ENCODE results near the gene CARD14. TPM values are rescaled to one million over a fixed set of nuclear protein-coding genes. Genes with fewer than 3 reads are reported as not detected.

CARD14 gene
- total RNA-seq, 1 experiment from 2014 or later = 0.24 TPM

- H4K8ac ChIP-seq (replicated peaks; ENCODE audit: insufficient read length, low read depth, low read length) = no peak overlapping the region
- Mint-ChIP-seq H3K36me3 (ENCODE audit: insufficient read depth in 1 of 3, low read depth in 3 of 3) (peaks cover 30 to 53% (median 50%) of the 10 kb centered on the region in 3 experiments), H3K4me1 (no peaks in the 10 kb centered on the region)
Observed at GRCh38 chr17:80232438-80232837, 62.6 kb downstream of the CARD14 start.

More at GRCh38 chr17:80232438-80232837, 62.6 kb downstream of the CARD14 start:
- Histone ChIP-seq H2BK12ac (ENCODE audit: insufficient read length, low read depth, low read length) (no peak overlapping the region), H3K23ac (ENCODE audit: insufficient read length, low read depth, low read length) (no peak overlapping the region), H2BK15ac (ENCODE audit: low read depth, low read length) (no peak overlapping the region), H3K14ac (ENCODE audit: insufficient read depth, low read length) (no peak overlapping the region), H4K20me1 (ENCODE audit: control insufficient read depth, insufficient read depth, insufficient read length) (no peaks in the 10 kb centered on the region), H3K9ac (ENCODE audit: extremely low read depth, insufficient read length, low read length) (no peak overlapping the region), H4K91ac (ENCODE audit: insufficient read length, low read depth, low read length) (no peak overlapping the region), H3T11ph (ENCODE audit: low read length) (no peak overlapping the region), H3K4me1 (ENCODE audit: insufficient read depth, low read length) (no peaks in the 10 kb centered on the region), H2AK5ac (ENCODE audit: insufficient read length, low read length) (no peak overlapping the region), H3K23me2 (ENCODE audit: insufficient read length, low read depth, low read length, poor library complexity, severe bottlenecking) (no peaks in the 10 kb centered on the region), H3K4ac (ENCODE audit: low read depth, low read length) (no peak overlapping the region), H2BK5ac (ENCODE audit: insufficient read length, low read length) (no peak overlapping the region), H2BK20ac (ENCODE audit: low read depth, low read length, poor library complexity, severe bottlenecking) (no peak overlapping the region), H3K18ac (ENCODE audit: insufficient read length, low read depth, low read length) (no peak overlapping the region), H3K4me2 (ENCODE audit: insufficient read depth, insufficient read length, low read length) (no peak overlapping the region), H3K27ac (ENCODE audit: insufficient read length, low read depth, low read length) (no peak overlapping the region), H2BK120ac (ENCODE audit: low read depth, low read length, poor library complexity, severe bottlenecking) (no peak overlapping the region), H3K79me2 (ENCODE audit: insufficient read depth, low read length) (no peaks in the 10 kb centered on the region), H3K27me3 (ENCODE audit: insufficient read depth, low read length) (no peaks in the 10 kb centered on the region), H3K56ac (ENCODE audit: insufficient read length, low read depth, low read length) (no peak overlapping the region), H3K9me3 (ENCODE audit: control insufficient read depth, low read depth, low read length) (peaks cover 4% of the 10 kb centered on the region), H2AFZ (ENCODE audit: low read length) (no peak overlapping the region), H3K79me1 (ENCODE audit: insufficient read depth, low read depth, low read length, poor library complexity, severe bottlenecking) (no peaks in the 10 kb centered on the region), H4K5ac (ENCODE audit: insufficient read length, low read depth, low read length) (no peak overlapping the region)
- no peak for DNase-seq
- peaks cover 13 to 21% of the 10 kb centered on the region in 2 experiments for H3K9me3 Mint-ChIP-seq
- TF ChIP-seq CTCF (conservative IDR thresholded peaks at IDR 0.05) = no peak
- H3K27ac Mint-ChIP-seq = no peak overlapping the region
- H3K4me3 Mint-ChIP-seq = no peak overlapping the region
- no peaks in the 10 kb centered on the region for H3K27me3 Mint-ChIP-seq (ENCODE audit: low read depth)
- WGBS (ENCODE audit: extremely low coverage, insufficient read length, low lambda C conversion rate) = no CpG with 5 or more reads among the region's 1 CpG
